ENCODE results near the gene RASAL2. TPM values are rescaled to one million over a fixed set of nuclear protein-coding genes. Genes with fewer than 3 reads are reported as not detected.
"Not testable (repeated sequence)": the region's sequence is repeated elsewhere in the genome, so short reads cannot be mapped to it uniquely, and the experiment has no call there.

Gene RASAL2
- total RNA-seq, 1 donor from 2014 or later = 30.2 TPM

DNA sequence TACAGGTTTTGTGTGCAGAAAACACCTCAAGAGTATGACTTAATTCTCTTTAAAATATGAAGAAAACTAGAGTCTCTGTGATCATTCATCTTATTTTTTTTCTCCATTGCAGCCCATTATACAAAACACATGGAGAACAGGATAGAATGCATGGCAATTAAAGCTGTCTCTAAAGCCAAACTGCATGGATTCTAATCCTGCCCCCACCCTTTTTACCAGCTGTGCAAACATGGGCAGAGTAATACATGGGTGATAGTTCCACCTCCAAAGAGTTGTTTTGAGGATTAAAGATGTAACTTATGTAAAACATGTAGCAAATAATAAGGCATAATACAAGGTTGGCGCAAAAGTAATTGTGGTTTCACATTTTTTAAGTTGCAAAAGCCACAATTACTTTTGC, 288.5 kb downstream of the RASAL2 start:
- intact Hi-C loops (cut with DNase I) = no loop called here
- no peak for ATAC-seq

DNA sequence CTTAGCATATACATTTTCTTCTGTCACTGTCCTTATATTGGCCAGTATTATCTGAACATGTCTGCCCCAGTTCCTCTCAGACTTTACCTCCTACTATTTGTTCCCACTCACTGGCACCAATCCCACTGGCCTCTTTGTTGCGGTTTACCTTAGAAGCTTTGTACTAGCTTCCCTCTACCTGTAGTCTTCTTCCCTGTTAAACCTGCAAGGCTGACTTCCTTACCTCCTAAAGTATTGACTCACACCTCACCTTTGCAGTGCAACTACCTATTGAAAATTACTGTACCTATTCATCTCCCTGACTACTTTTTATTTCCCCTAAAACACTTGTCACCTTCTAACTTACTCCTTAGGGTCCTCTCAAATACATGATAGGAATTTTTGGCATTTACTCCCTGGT, 291.8 kb downstream of the RASAL2 start:
- ATAC-seq (no peak), DNase-seq (ENCODE audit: missing footprints) (no peak)
- intact Hi-C loops (cut with DNase I) = no loop called here

More for the DNA sequence above, 288.5 kb downstream of the RASAL2 start:
- no peak for DNase-seq (ENCODE audit: missing footprints)

DNA sequence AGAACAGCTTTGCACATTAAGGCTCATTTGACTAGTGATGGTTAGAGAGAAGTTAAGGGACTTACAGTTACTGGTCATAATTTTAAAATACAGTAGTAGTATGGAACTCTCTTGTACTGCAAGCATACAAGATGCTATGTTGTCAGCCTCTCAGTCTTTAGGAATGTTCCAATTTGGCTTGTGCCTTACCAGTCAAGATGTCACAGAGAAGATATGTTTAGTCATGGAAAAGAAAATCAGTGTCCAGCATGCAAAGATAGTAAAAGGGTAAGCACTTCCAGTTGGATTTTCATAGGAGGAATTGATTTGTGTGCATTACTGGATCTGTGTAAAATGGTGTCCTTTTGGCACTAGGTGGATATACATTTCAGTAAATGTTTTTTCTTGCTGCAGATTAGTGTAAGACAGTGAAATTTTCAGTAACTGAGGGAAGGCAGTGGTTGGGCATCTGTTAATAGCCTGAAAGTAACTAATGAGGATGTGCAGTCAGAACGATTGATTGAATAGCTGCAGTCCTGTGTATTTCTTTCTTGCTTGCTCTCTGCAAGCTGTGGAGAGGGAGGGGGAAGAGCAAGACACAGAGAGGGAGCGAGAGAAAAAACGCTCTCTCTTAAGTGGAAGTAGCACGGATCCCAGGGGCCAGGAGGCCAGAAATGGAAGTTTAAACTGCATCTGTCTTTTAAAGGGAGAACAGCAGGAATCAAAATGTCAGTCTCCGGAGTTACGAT, 294.7 kb downstream of the RASAL2 start:
- no peak for DNase-seq (ENCODE audit: missing footprints)
- intact Hi-C loops (cut with DNase I) = no loop called here
- ATAC-seq = no peak

DNA sequence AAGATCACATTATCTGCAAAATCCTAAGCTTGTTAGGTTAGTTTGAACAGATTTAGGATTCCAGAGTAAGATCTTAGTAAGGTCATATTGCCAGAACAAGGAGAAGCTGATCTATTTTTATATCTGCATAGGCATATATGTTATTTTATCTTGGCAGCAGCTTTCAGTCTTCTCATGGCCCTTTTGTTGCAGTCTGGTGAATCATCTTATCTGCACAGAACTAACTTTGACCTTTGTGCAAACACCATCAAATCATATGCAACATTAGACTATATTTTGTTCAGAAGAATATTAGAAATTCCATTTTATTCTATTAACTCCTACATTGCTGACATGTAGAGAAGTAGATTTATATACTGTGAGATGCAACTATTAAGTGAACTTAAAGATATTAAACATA, 295.5 kb downstream of the RASAL2 start:
- intact Hi-C loops (cut with DNase I) = no loop called here
- ATAC-seq = no peak

DNA sequence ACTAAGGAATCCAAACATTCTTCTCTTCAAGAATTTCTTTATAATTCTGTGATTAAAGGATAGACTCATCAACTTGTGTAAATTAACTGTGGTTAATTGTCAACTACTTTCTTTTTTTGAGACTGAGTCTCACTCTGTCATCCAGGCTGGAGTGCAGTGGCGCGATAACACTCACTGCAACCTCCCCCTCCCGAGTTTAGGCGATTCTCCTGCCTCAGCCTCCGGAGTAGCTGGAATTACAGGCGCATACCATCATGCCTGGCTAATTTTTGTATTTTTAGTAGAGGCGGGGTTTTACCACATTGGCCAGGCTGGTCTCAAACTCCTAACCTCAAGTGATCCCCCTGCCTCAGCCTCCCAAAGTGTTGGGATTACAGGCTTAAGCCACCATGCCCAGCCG, 296.4 kb downstream of the RASAL2 start:
- intact Hi-C loops (cut with DNase I); DNase-seq (ENCODE audit: missing footprints); ATAC-seq: not testable (repeated sequence)

More for the DNA sequence above, 295.5 kb downstream of the RASAL2 start:
- DNase-seq (ENCODE audit: missing footprints) = no peak

DNA sequence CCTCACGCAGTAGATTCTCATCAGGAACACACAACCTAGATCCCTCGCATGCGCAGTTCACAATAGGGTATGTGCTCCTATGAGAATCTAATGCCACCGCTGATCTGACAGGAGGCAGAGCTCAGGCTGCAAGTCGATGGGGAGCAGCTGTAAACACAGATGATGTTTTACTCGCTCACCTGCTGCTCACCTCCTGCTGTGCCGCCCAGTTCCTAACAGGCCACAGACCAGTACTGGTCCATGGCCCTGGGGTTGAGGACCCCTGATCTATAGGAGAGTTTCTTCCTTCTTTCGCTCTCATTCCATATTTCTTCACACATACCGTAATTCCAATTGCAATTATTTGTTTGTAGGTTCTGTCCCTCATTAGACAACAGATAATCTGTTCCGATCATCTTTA, 299.5 kb downstream of the RASAL2 start:
- intact Hi-C loops (cut with DNase I) = no loop called here
- DNase-seq (ENCODE audit: missing footprints) (no peak), ATAC-seq (no peak)

DNA sequence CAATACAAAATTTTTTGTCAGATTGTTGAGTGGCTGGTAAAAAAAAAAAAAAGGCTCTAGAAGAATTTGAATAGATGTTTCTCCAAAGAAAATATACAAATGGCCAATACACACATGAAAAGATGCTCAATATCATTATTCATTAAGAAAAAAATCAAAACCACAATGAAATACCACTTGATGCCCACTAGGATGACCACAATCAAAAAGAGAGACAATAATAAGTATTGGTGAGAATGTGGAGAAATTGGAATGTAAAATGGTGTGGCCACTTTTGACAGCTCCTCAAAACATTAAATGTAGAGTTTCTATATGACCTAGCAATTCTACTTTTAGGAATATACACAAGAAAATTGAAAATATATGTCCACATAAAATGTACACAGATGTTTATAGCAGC, 302.9 kb downstream of the RASAL2 start:
- no peak for ATAC-seq
- no peak for DNase-seq (ENCODE audit: missing footprints)
- intact Hi-C loops (cut with DNase I) = no loop called here

DNA sequence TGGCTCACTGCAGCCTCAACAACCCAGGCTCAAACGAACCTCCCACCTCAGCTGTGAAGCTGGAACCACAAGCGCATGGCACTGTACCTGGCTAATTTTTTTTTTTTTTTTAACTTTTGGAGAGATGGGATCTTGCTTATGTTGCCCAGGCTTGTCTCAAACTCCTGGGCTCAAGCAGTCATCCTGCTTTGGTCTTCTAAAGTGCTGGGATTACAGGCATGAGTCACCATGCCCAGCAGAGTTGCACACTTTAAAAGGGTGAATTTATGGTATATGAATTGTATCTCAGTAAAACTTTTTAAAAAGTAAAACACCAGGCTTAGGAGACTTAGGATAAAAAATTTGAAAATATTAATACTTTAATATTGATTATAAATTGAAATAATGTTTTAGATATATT, 303.8 kb downstream of the RASAL2 start:
- ATAC-seq (no peak), DNase-seq (ENCODE audit: missing footprints) (no peak)
- intact Hi-C loops (cut with DNase I) = no loop called here

DNA sequence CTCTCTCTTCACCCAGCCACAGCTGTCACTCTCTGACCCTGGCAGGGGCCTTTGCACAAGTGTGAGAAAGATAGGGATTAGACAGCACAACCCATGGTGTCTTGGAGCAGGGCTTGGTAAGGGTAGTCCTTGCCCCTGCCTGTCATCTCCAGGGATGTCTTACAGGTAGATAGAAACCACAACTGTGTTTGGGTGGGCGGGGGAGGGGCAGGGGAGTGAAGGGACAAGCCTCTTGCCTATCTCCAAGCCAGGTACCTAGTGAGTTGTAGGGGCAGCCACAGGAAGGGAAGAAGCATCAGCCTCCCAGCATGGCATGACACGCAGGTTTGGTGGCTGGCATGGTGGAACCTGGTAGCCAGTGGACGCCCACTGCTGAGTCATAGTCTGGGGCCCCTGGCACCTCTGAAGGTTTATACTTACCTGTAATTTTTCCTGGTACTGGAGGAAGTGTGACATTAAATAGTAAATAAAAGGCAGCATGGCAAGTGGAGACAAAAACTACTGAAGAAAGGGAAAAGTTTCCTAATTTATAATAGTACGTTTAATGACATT, 305.3 kb downstream of the RASAL2 start:
- intact Hi-C loops (cut with DNase I) = no loop called here
- ATAC-seq (no peak), DNase-seq (ENCODE audit: missing footprints) (no peak)

DNA sequence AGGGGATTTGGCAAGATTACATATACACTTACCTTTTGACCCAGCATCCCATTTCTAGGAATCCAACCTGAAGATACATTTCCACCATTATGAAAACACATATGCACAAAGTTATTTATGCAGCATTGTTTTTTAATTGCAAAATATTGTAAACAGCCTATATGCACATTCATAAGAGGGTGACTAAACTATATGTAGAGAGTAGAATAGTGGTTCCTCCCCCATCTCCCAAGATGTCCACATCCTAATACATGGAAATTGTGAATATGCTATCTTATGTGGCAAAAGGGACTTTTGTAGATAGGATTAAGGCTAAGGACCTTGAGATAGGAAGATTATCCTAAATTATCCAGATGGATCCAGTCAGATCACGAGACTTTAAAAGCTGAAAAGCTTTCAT, 311.2 kb downstream of the RASAL2 start:
- intact Hi-C loops (cut with DNase I) = no loop called here
- no peak for DNase-seq (ENCODE audit: missing footprints)
- ATAC-seq = no peak

DNA sequence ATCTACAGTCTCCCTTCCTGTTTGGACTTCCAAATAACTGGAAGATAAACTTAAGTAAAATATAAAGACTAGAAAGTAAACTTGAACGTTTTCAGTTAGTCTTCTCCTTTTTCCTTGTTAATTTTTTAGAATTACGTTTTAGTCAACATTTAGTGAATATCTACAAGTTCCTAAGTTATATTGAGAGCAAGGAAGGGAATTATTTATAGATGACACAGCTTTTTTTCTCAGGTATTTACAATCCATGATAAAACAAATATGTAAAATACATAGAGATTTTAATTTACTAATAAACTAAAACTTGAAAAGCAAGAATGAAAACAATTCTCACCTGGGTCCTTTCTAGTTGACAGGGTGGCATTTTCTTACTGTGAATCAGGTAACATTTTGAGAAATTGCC, 313.3 kb downstream of the RASAL2 start:
- no peak for ATAC-seq
- no peak for DNase-seq (ENCODE audit: missing footprints)
- intact Hi-C loops (cut with DNase I) = no loop called here

DNA sequence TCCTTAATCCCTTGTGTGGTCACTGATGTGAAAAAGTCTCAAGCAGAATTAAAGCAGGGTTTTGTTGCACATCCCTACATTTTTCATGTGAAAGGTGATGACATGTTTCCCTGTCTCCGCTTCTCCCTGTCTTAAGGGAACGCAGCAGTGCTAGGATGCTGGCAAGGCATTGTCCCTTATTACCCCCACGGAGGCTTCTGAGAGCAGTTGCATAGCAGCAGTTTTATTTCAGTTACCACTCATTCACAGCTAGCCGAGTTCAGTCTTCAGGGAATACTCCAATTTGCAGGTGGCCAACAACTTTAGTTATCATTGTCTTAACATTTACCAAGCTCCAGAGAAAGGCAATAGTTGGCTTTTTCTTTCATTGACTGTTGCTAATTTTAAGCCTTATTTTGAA, 313.8 kb downstream of the RASAL2 start:
- no peak for ATAC-seq
- intact Hi-C loops (cut with DNase I) = no loop called here
- DNase-seq (ENCODE audit: missing footprints) = no peak

DNA sequence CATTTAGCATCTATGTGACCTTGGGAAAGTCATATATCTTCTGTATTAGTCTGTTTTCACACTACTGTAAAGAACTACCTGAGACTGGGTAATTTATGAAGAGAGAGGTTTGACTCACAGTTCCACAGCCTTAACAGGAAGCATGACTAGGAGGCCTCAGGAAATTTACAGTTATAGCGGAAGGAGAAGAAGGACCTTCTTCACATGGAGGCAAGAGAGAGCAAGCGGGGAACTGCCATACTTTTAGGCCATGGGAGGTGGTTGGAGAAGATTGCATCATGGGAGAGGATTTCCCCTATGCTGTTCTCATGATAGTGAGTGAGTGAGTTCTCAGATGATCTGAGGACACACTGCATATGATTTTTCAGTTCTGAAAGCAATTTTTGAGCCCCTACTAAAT, 315.0 kb downstream of the RASAL2 start:
- DNase-seq (ENCODE audit: missing footprints) (no peak), ATAC-seq (no peak)
- intact Hi-C loops (cut with DNase I) = no loop called here

DNA sequence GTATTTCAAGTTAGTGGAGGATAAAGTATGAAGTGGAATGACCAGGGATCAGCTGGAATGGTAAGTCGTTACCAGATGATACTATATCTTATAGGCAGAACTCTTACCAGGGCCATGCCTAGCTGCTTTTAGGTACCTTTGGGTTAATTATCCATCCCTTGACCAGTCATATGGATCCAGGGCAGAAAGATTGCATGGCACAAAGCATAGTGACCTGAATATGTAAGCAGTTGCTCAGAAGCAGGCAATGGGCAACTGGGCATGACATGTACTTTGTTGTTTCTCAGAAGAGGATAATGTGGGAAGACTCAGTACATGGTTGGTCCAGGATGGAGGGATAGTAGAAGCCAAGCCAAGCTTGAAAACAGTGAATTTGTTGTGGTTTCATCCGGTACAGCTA, 315.6 kb downstream of the RASAL2 start:
- DNase-seq (ENCODE audit: missing footprints) (no peak), ATAC-seq (no peak)
- intact Hi-C loops (cut with DNase I) = no loop called here

DNA sequence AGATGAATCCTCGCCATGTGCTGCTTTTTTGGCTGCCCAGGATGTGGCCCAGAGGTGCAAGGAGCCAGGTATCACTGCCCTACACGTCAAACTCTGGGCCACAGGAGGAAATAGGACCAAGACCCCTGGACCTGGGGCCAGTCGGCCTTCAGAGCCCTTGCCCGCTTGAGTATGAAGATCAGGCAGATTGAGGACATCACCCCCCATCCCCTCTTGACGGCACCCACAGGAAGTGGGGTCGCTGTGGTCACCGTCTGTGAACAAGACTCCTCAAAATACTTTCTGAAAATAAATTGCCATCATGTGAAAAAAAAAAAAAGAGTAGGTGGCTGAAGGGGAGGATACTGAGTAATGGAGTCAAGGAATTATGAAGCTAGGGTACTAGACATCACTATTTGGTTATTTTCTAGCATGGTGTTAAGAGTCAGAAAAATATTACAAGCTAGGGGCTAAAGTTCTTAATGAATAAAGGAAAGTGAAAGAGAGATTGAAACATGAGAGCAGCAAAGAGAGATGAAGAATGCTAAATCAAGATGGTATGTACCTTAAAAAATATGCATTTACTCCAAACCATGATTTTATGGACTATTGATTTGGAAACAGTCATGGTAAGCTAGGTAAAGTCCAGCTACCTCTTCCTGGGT, 318.0 kb downstream of the RASAL2 start:
- DNase-seq (ENCODE audit: missing footprints) = no peak
- intact Hi-C loops (cut with DNase I) = no loop called here

DNA sequence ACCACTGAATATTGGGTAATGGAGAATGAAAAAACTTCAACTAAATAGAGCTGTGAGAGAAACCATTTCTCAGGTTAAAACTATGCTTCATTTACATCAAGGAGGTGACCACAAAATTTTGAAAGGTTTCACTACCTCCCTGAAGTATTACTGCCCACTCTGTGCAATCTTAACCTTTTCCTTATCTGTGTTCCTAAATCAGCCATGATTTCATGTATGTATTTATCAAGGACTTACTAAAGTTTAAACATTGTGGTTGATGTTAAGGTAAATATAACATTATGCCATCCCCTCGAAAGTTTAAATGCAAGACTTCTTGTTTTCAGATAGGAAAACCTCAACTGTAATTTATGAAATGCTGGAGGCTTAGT, 318.5 kb downstream of the RASAL2 start:
- intact Hi-C loops (cut with DNase I) = no loop called here
- ATAC-seq = no peak

More for the DNA sequence above, 318.0 kb downstream of the RASAL2 start:
- ATAC-seq = no peak

DNA sequence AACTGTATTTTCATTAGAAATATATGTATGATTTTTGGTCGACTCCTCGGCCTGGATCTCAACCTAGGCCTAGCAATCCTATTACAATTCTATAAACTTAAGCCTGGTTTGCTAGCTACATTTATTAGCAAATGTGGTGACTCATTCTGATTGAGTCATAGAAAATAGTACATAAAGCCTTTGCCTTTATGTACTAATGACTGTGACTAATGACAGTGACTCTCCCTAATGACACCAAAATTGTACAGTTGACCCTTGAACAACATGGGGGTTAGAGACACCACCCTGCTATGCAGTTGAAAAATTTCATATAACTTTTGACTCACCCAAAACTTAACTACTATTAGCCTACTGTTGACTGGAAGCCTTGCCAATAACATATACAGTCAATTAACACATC, 324.0 kb downstream of the RASAL2 start:
- no peak for DNase-seq (ENCODE audit: missing footprints)
- intact Hi-C loops (cut with DNase I) = no loop called here
- ATAC-seq = no peak

More for the DNA sequence above, 318.5 kb downstream of the RASAL2 start:
- DNase-seq (ENCODE audit: missing footprints) = no peak

DNA sequence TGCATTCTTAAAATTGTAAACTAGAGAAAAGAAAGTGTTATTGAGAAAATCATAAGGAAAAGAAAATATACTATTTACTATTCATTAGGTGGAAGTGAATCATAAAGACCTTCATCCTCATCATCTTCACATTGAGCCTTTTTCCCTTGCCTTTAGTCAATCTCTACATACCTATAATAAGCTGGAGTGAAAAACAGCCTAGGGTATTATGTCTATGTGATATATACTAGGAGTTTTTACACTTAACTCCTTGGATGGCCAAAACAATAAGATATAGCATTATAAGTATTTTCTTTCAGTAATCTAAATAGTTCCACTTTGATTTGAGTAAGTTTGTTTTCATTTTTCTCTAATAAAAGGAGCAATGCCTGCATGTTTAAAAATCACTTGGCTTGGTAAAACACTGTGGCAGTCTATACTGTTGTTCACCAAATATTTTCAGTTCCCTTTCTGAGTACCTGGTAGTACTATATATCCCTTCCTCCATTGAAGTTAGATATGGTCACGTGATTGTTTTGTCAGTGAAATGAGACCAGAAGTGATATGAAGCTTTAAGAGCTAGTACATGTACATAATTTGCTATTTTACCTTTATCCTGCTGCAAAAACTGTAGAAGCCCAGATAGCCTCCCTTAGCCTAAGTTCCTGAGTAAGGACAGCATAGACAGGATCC, 324.5 kb downstream of the RASAL2 start:
- no peak for DNase-seq (ENCODE audit: missing footprints)
- intact Hi-C loops (cut with DNase I) = no loop called here
- ATAC-seq = no peak

DNA sequence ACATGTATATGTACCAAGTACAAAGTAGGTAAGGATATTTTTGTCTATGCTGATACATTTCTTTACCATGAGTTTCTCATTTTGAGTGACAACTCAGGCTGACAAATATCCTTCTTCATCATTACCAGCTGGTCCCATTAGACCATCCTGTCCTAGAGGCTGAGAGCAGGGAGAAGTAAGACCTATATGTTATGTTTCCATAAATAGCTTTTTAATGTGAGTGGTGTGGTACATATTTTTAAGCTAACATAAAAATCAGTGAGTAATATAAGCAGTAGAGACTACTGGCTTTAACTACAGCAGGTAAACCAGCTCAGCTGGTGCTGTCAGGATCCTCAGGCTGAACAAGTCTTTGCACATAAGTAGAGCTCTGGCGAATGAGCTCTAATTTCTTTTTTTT, 340.5 kb downstream of the RASAL2 start:
- DNase-seq (ENCODE audit: missing footprints) (no peak), ATAC-seq (no peak)
- intact Hi-C loops (cut with DNase I) = no loop called here

DNA sequence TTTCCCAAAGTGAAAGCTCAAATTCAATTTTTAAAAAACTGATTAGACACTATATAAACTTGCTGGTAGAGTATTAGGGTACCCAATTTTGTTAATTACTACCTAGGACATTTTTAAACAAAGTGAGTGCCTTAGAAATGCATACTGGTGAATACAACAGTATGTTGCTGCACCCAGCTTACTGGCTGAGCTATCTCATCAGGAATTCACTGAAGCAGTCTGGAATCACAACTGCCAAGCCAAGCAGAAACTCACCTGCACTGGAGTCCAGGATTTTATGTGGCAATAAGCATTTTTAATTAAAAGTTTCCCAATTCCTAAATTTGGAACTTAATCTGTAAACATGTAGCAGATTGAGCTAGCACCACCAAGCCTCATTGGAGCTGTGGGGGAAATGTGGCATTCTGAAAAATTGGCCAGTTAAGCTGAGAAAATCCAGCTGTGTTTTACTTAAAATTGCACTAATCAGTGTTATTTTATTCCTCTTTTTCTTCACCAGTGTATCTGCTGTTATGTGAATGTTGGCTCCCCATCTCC, 341.1 kb downstream of the RASAL2 start:
- DNase-seq (ENCODE audit: missing footprints) = no peak
- intact Hi-C loops (cut with DNase I) = no loop called here
- no peak for ATAC-seq
